ENCODE measurements around the gene RIPK1. TPM values are rescaled to one million over a fixed set of nuclear protein-coding genes. Genes with fewer than 3 reads are reported as not detected.

RIPK1 gene
- total and polyA plus RNA-seq, 9 of the 15 experiments (the other 6 are each of a cell fraction or from before 2014, with no cell fraction given): 3.8 to 24.9 (median 17.7) TPM

GRCh38 chr6:3063733-3064700 lies 4.3 kb upstream of the RIPK1 start (continued):
- TF ChIP-seq ZNF695 (CRISPR knock-in tag; IDR thresholded peaks at IDR 0.05) (no peak), ZBTB8A (IDR thresholded peaks at IDR 0.05; ENCODE audit: partially characterized antibody) (no peak), BRCA1 (IDR thresholded peaks at IDR 0.05) (no peak), BRCA1 (CRISPR knock-in tag; IDR thresholded peaks at IDR 0.05) (no peak), HEY1 (CRISPR knock-in tag; IDR thresholded peaks at IDR 0.05; ENCODE audit: borderline replicate concordance) (no peak), SMARCA4 (IDR thresholded peaks at IDR 0.05) (no peak), ZKSCAN1 (IDR thresholded peaks at IDR 0.05; ENCODE audit: low read depth, low read length) (no peak), RNF2 (IDR thresholded peaks at IDR 0.05) (peak; percentile 51), RBM25 (IDR thresholded peaks at IDR 0.05; ENCODE audit: low read depth, low read length, severe bottlenecking) (no peak), XRCC3 (IDR thresholded peaks at IDR 0.05) (no peak), KDM5B (IDR thresholded peaks at IDR 0.05; ENCODE audit: insufficient replicate concordance, low read depth, low read length) (peak; percentile 98), ZNF318 (IDR thresholded peaks at IDR 0.05; ENCODE audit: borderline replicate concordance in 1 of 2, low read depth in 1 of 2) (no peak), RUNX1 (IDR thresholded peaks at IDR 0.05; ENCODE audit: low read depth) (no peak), SPI1 (IDR thresholded peaks at IDR 0.05; ENCODE audit: borderline replicate concordance, low read depth, low read length) (no peak), RBM15 (IDR thresholded peaks at IDR 0.05; ENCODE audit: insufficient read depth, low read length) (no peak), GTF2B (IDR thresholded peaks at IDR 0.05; ENCODE audit: extremely low read depth, insufficient read length) (no peak), MCM2 (IDR thresholded peaks at IDR 0.05; ENCODE audit: low read depth) (no peak), EWSR1 (IDR thresholded peaks at IDR 0.05; ENCODE audit: borderline replicate concordance, low read depth, partially characterized antibody) (no peak), NCOA4 (IDR thresholded peaks at IDR 0.05; ENCODE audit: partially characterized antibody) (no peak), NFIX (CRISPR knock-in tag; IDR thresholded peaks at IDR 0.05; ENCODE audit: low read depth) (no peak)
